Measurements from ENCODE around the gene PIK3CA.

Gene PIK3CA

GRCh38 chr3:179147873-179148615 lies at the start of gene PIK3CA:
TSS of gene PIK3CA (plus strand) at chr3:179148357. CDS start at chr3:179198826, 50,469 bp downstream.
- H3K4me1 ChIP-seq: peaks cover 0 to 36% (median 10%) of the 10 kb centered on the region in 4 donors
- TF ChIP-seq CTCF (IDR thresholded peaks at IDR 0.05): no peak
- peak within 1 kb of the TSS; percentile 93 to 98 for H3K27ac ChIP-seq
- no peaks in the 10 kb centered on the region for H3K9me3 ChIP-seq
- intact Hi-C loops (cut with DNase I; ENCODE audit: low total_unique reads): loop anchor here (2.0 kb wide), 1 partner anchor 175 kb away; the partner anchor contains the start of gene ZNF639
- H3K4me3 ChIP-seq: peak within 1 kb of the TSS; percentile 83 to 94
- H3K36me3 ChIP-seq: no peaks in the 10 kb centered on the region
- no peaks in the 10 kb centered on the region for H3K27me3 ChIP-seq
- peak; percentile 97 for DNase-seq

- H3K4me3 ChIP-seq: peak overlapping the region; percentile 22 to 33
- no peak overlapping the region for H3K27ac ChIP-seq
- H3K36me3 ChIP-seq: no peaks in the 10 kb centered on the region
- H3K4me1 ChIP-seq: no peaks in the 10 kb centered on the region
- no peaks in the 10 kb centered on the region for H3K9me3 ChIP-seq
- H3K27me3 ChIP-seq: no peaks in the 10 kb centered on the region
- no peak for DNase-seq
- TF ChIP-seq CTCF (IDR thresholded peaks at IDR 0.05): no peak
- intact Hi-C loops (cut with DNase I; ENCODE audit: low total_unique reads): no loop called here
These were observed 49.6 kb upstream of the PIK3CA start for GRCh38 chr3:179098388-179099077.

GRCh38 chr3:179100652-179101051 lies 47.5 kb upstream of the PIK3CA start:
- Histone ChIP-seq H3K36me3 (no peaks in the 10 kb centered on the region), H3K27ac (no peak overlapping the region), H3K4me3 (no peak overlapping the region), H3K4me1 (no peaks in the 10 kb centered on the region), H3K9me3 (no peaks in the 10 kb centered on the region), H3K27me3 (no peaks in the 10 kb centered on the region)
- TF ChIP-seq CTCF (IDR thresholded peaks at IDR 0.05): no peak
- intact Hi-C loops (cut with DNase I; ENCODE audit: low total_unique reads): loop anchor here (5.0 kb wide), 1 partner anchor 217 kb away; no protein-coding TSS in a partner anchor
- DNase-seq: no peak

GRCh38 chr3:179105881-179106280 lies 42.3 kb upstream of the PIK3CA start:
- no peaks in the 10 kb centered on the region for H3K36me3 ChIP-seq
- H3K4me1 ChIP-seq: no peaks in the 10 kb centered on the region
- no peaks in the 10 kb centered on the region for H3K27me3 ChIP-seq
- H3K9me3 ChIP-seq: no peaks in the 10 kb centered on the region
- DNase-seq: no peak
- intact Hi-C loops (cut with DNase I; ENCODE audit: low total_unique reads): no loop called here
- no peak for TF ChIP-seq CTCF (IDR thresholded peaks at IDR 0.05)
- no peak overlapping the region for H3K27ac ChIP-seq
- H3K4me3 ChIP-seq: no peak overlapping the region

- no peak overlapping the region for H3K4me3 ChIP-seq
- H3K27me3 ChIP-seq: no peaks in the 10 kb centered on the region
- no peaks in the 10 kb centered on the region for H3K9me3 ChIP-seq
- no peak for TF ChIP-seq CTCF (IDR thresholded peaks at IDR 0.05)
- intact Hi-C loops (cut with DNase I; ENCODE audit: low total_unique reads): no loop called here
- no peak for DNase-seq
- no peaks in the 10 kb centered on the region for H3K4me1 ChIP-seq
- no peaks in the 10 kb centered on the region for H3K36me3 ChIP-seq
- no peak overlapping the region for H3K27ac ChIP-seq
These were observed 40.5 kb upstream of the PIK3CA start for GRCh38 chr3:179107617-179108016.

Measured in tibial artery (tissue), 4 donors.